Measurements from ENCODE around the gene APOD. TPM values are rescaled to one million over a fixed set of nuclear protein-coding genes. Genes with fewer than 3 reads are reported as not detected.

APOD gene
- total and polyA plus RNA-seq, 9 of the 15 experiments (the other 6 are each of a cell fraction or from before 2014, with no cell fraction given) = 0.18 to 0.50 (median 0.35) TPM; not detected in 1

- TF ChIP-seq ZBTB49 (CRISPR knock-in tag; IDR thresholded peaks at IDR 0.05; ENCODE audit: borderline replicate concordance) = no peak
- TF ChIP-seq GTF2A2 (tag; IDR thresholded peaks at IDR 0.05) = no peak
- peak; percentile 57; the same call in 1 of the 2 replicates for TF ChIP-seq ZBTB7A (IDR thresholded peaks at IDR 0.05; ENCODE audit: borderline replicate concordance, control insufficient read depth, low read depth, low read length)
- no peak for TF ChIP-seq KLF13 (tag; IDR thresholded peaks at IDR 0.05; ENCODE audit: borderline replicate concordance, low read depth)
- TF ChIP-seq NKRF (IDR thresholded peaks at IDR 0.05; ENCODE audit: borderline replicate concordance) = no peak
- no peak for TF ChIP-seq KAT8 (IDR thresholded peaks at IDR 0.05; ENCODE audit: low read depth)
- no peak for TF ChIP-seq DMBX1 (CRISPR knock-in tag; IDR thresholded peaks at IDR 0.05; ENCODE audit: borderline replicate concordance)
- TF ChIP-seq CC2D1A (IDR thresholded peaks at IDR 0.05) = no peak
- no peak for TF ChIP-seq ZNF121 (CRISPR knock-in tag; conservative IDR thresholded peaks at IDR 0.05)
- TF ChIP-seq PTRF (tag; IDR thresholded peaks at IDR 0.05) = no peak
- TF ChIP-seq ZNF165 (CRISPR knock-in tag; IDR thresholded peaks at IDR 0.05; ENCODE audit: borderline replicate concordance) = no peak
- no peak for TF ChIP-seq RBM39 (optimal IDR thresholded peaks at IDR 0.05; ENCODE audit: low read depth, low read length)
- no peak for TF ChIP-seq MCM7 (IDR thresholded peaks at IDR 0.05)
- no peak for TF ChIP-seq TBL1XR1 (IDR thresholded peaks at IDR 0.05; ENCODE audit: low read length in 2 of 2)
- TF ChIP-seq ZNF77 (CRISPR knock-in tag; IDR thresholded peaks at IDR 0.05) = no peak
- TF ChIP-seq SNRNP70 (optimal IDR thresholded peaks at IDR 0.05; ENCODE audit: low read depth, low read length) = no peak
- TF ChIP-seq ZBTB34 (CRISPR knock-in tag; IDR thresholded peaks at IDR 0.05) = no peak
- no peak for TF ChIP-seq RBM22 (IDR thresholded peaks at IDR 0.05; ENCODE audit: low read depth, low read length, poor library complexity, severe bottlenecking)
- no peak for TF ChIP-seq ZNF277 (CRISPR knock-in tag; IDR thresholded peaks at IDR 0.05; ENCODE audit: borderline replicate concordance)
- TF ChIP-seq FOXM1 (IDR thresholded peaks at IDR 0.05; ENCODE audit: low read depth) = no peak
- TF ChIP-seq FOXM1 (CRISPR knock-in tag; IDR thresholded peaks at IDR 0.05; ENCODE audit: low read depth) = no peak
- no peak for TF ChIP-seq SMARCB1 (IDR thresholded peaks at IDR 0.05; ENCODE audit: insufficient read length, low read depth)
- peak; percentile 55 for TF ChIP-seq NFYB (IDR thresholded peaks at IDR 0.05; ENCODE audit: extremely low read depth, insufficient read length)
Measured at GRCh38 chr3:195565716-195566115, 18.0 kb downstream of the APOD start (continued).
